ENCODE results near the gene MC1R. TPM values are rescaled to one million over a fixed set of nuclear protein-coding genes. Genes with fewer than 3 reads are reported as not detected.
"Not testable (repeated sequence)": the region's sequence is repeated elsewhere in the genome, so short reads cannot be mapped to it uniquely, and the experiment has no call there.

Gene MC1R
- total and polyA plus RNA-seq, 4 experiments from 2014 or later: 0.22 to 13.5 (median 12.6) TPM; not detected in 1

DNA sequence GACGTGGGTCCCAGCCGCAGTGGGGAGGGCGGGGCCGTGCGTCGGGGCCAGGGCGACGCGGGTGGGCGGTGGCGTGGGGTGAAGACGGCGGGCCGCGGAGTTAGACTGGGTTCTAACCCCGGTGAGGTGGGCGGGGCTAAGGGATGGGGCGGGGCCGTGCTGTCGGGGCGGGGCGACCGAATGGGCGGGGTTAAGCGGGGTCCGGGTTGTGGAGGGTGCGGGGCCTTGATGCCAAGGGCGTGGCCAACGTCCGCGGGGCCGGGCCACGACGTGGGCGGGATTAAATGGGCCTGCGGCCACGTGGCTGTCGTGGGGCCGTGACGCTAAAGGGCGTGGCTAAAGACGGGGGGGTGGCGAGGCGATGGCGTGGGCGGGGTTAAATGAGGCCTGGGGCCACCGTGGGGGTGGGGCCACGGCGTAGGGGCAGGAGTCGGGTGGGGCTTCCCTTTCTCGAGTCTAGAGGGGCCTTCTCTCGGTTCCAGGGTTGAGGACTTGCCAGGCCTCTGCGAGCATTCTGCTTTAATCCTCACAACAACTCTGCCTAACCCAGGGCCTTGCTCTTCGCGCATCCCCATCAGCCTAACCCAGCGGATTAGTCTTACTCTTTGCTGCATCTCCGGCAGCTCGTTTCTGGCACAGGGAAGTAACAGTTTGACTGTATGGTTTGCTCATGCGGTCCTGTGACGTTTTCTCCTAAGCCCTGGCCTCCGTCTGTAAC, 44.5 kb upstream of the MC1R start:
- Histone ChIP-seq H3K4me3 (ENCODE audit: low read length in 2 of 2) (peak overlapping the region in 1 of 2 donors; percentile 88), H3K36me3 (ENCODE audit: insufficient read depth, low read length) (peaks cover 16% of the 10 kb centered on the region), H3K27me3 (ENCODE audit: insufficient read depth, low read length) (no peaks in the 10 kb centered on the region), H3K9me3 (ENCODE audit: control insufficient read depth in 1 of 2, low read length in 2 of 2) (no peaks in the 10 kb centered on the region), H3K27ac (ENCODE audit: low read depth, low read length) (peak overlapping the region; percentile 98), H3K4me1 (ENCODE audit: insufficient read depth, low read length) (peaks cover 27% of the 10 kb centered on the region)
- Mint-ChIP-seq H3K27me3 (no peaks in the 10 kb centered on the region), H3K36me3 (peaks cover 21 to 27% of the 10 kb centered on the region in 2 donors), H3K9me3 (peaks cover 0 to 14% (median 4%) of the 10 kb centered on the region in 8 donors), H3K4me1 (peaks cover 4 to 31% (median 17%) of the 10 kb centered on the region in 4 donors), H3K4me3 (peak overlapping the region; percentile 77 to 97 (median 92)), H3K27ac (peak overlapping the region; percentile 96 to 99 (median 98))
- CTCF ChIA-PET (ENCODE audit: partially characterized antibody): interaction anchor here (1.0 to 4.8 kb wide), 5 partner anchors 12 to 174 kb away, joined by 3 to 49 read pairs (median 5); partner anchors contain the start of gene SPATA2L
- DNase-seq: peak; percentile 93 to 97 (median 94)
- POLR2A ChIA-PET (ENCODE audit: partially characterized antibody): interaction anchor here (0.6 to 4.8 kb wide), 27 partner anchors 8 to 1255 kb away, joined by 3 to 117 read pairs (median 4); partner anchors contain the start of genes CDK10, DBNDD1, FANCA and SPATA2L
- intact Hi-C loops (cut with micrococcal nuclease): loop anchor here (1.0 to 10.0 kb wide), 4 partner anchors 10 to 309 kb away; partner anchors contain the start of genes FANCA, MC1R and RPL13

DNA sequence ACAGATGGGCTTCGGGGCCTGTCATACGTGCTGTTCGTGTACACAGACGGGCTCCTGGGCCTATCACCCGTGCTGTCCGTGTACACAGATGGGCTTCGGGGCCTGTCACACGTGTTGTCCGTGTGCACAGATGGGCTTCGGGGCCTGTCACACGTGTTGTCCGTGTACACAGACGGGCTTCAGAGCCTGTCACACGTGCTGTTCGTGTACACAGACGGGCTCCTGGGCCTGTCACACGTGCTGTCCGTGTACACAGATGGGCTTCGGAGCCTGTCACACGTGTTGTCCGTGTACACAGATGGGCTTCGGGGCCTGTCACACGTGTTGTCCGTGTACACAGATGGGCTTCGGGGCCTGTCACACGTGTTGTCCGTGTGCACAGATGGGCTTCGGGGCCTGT, 39.5 kb upstream of the MC1R start:
- H3K9me3 Mint-ChIP-seq: peaks cover 0 to 10% (median 4%) of the 10 kb centered on the region in 8 donors
- H3K36me3 Mint-ChIP-seq: peaks cover 44 to 48% of the 10 kb centered on the region in 2 donors
- H3K9me3 ChIP-seq (ENCODE audit: control insufficient read depth in 1 of 2, low read length in 2 of 2); CTCF ChIA-PET (ENCODE audit: partially characterized antibody); H3K27me3 Mint-ChIP-seq; POLR2A ChIA-PET (ENCODE audit: partially characterized antibody); H3K27ac ChIP-seq (ENCODE audit: low read depth, low read length); H3K27ac Mint-ChIP-seq; DNase-seq; H3K4me3 ChIP-seq (ENCODE audit: low read length in 2 of 2); H3K27me3 ChIP-seq (ENCODE audit: insufficient read depth, low read length); H3K4me3 Mint-ChIP-seq: not testable (repeated sequence)
- H3K4me1 ChIP-seq (ENCODE audit: insufficient read depth, low read length): peaks cover 14% of the 10 kb centered on the region
- H3K4me1 Mint-ChIP-seq: peaks cover 4 to 39% (median 16%) of the 10 kb centered on the region in 4 donors
- intact Hi-C loops (cut with micrococcal nuclease): loop anchor here (10.0 kb wide), 1 partner anchor 314 kb away; the partner anchor contains the start of gene RPL13
- peaks cover 48% of the 10 kb centered on the region for H3K36me3 ChIP-seq (ENCODE audit: insufficient read depth, low read length)

DNA sequence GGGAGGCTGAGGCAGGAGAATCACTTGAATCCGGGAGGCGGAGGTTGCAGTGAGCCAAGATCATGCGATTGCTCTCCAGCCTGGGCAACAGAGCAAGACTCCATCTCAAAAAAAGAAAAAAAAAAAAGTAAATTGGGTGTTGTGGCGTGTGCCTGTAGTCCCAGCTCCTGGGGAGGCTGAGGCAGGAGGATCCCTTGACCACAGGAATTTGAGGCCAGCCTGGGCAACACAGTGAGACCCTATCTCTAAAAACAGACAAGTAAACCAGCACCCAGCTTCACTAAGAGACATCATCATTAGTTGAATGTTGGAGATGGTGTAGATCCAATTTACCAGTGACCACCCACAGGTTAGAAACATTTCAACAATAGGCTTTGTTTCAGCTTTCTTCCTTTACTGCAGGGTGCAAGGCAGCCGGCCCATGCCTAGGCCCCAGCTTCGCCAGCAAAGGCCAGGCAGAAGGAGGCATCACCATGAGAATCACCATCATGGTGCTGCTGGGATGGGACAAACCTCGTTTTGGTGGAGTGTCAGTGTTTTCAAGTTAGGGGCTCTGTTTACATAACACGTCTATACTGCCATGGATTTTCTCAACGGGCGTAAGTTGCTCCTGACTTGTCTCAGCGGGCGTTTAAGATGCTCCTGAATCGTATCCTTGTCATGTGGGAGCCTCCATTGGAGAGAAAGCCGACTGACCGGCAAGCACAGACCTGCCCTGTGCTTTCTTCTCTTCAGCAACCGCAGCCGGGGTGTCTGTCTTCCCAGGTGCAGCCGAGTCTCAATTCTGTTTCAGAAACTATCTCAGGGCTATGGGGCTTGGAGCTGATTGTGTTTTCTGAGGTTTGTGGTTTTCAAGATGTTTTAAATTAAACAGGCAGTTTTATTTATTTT, 37.9 kb upstream of the MC1R start:
- POLR2A ChIA-PET (ENCODE audit: partially characterized antibody): no interaction called here
- no peaks in the 10 kb centered on the region for H3K27me3 ChIP-seq (ENCODE audit: insufficient read depth, low read length)
- CTCF ChIA-PET (ENCODE audit: partially characterized antibody): interaction anchor here (0.6 kb wide), 1 partner anchor 182 kb away, joined by 4 read pairs; no protein-coding TSS in a partner anchor
- Mint-ChIP-seq H3K9me3 (no peaks in the 10 kb centered on the region), H3K4me1 (peaks cover 4 to 25% (median 13%) of the 10 kb centered on the region in 4 donors), H3K27ac (peak overlapping the region in 2 of 7 donors; percentile 17 to 63), H3K36me3 (peaks cover 44 to 50% of the 10 kb centered on the region in 2 donors), H3K27me3 (no peaks in the 10 kb centered on the region), H3K4me3 (no peak overlapping the region)
- peaks cover 3% of the 10 kb centered on the region for H3K4me1 ChIP-seq (ENCODE audit: insufficient read depth, low read length)
- H3K9me3 ChIP-seq (ENCODE audit: control insufficient read depth in 1 of 2, low read length in 2 of 2): no peaks in the 10 kb centered on the region
- H3K36me3 ChIP-seq (ENCODE audit: insufficient read depth, low read length): peaks cover 50% of the 10 kb centered on the region
- H3K4me3 ChIP-seq (ENCODE audit: low read length in 2 of 2): no peak overlapping the region
- H3K27ac ChIP-seq (ENCODE audit: low read depth, low read length): no peak overlapping the region
- intact Hi-C loops (cut with micrococcal nuclease): no loop called here
- no peak for DNase-seq

DNA sequence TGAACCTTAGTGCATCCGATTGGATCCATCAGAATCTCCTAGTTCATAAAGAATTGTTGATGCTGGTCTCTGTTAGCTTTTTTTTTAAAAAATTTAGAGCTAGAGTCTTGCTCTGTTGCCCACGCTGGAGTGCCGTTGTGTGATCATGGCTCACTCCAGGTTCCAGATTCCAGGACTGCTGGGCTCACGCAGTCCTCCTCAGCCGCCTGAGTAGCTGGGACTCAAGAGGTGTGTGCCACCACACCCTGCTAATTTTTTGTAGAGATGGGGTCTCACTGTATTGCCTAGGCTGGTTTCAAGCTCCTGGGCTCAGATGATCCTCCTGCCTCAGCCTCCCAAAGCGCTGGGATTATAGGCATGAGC, 37.3 kb upstream of the MC1R start:
- POLR2A ChIA-PET (ENCODE audit: partially characterized antibody): no interaction called here

DNA sequence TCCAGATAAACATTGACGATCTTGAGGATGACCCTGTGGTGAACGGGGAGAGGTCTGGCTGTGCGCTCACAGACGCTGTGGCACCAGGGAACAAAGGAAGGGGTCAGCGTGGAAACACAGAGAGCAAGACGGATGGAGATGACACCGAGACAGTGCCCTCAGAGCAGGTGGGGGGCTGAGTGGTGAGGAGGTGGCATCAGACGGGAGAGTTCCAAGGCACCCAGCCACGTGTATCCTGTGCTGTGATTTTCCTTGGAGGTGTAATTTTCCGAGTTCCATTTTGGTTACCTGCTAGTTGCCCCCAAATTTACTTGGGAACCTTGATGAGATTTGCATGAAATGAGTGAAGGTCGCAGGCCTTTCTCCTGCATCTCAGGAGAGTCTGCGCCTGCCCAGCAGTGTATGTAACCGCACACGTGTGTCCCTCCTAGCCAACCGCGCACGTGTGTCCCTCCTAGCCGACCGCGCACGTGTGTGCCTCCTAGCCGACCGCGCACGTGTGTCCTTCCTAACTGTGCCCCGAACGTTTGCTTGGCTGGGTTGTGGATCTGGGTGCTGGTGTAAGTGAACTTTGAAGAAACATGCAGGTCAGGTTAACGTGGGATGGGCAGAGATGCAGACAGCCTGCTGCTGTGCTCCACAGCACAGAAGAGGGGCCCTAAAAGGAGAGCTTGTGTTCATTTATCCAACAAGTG, 35.2 kb upstream of the MC1R start:
- intact Hi-C loops (cut with micrococcal nuclease): no loop called here
- no peaks in the 10 kb centered on the region for H3K9me3 ChIP-seq (ENCODE audit: control insufficient read depth in 1 of 2, low read length in 2 of 2)
- ChIA-PET CTCF (ENCODE audit: partially characterized antibody) (no interaction called here), POLR2A (ENCODE audit: partially characterized antibody) (no interaction called here)
- no peaks in the 10 kb centered on the region for H3K27me3 Mint-ChIP-seq
- no peak overlapping the region for H3K4me3 ChIP-seq (ENCODE audit: low read length in 2 of 2)
- DNase-seq: no peak
- peaks cover 57 to 60% of the 10 kb centered on the region in 2 donors for H3K36me3 Mint-ChIP-seq
- no peak overlapping the region for H3K27ac ChIP-seq (ENCODE audit: low read depth, low read length)
- H3K4me1 ChIP-seq (ENCODE audit: insufficient read depth, low read length): no peaks in the 10 kb centered on the region
- H3K27me3 ChIP-seq (ENCODE audit: insufficient read depth, low read length): no peaks in the 10 kb centered on the region
- peaks cover 0 to 2% (median 0%) of the 10 kb centered on the region in 8 donors for H3K9me3 Mint-ChIP-seq
- H3K4me1 Mint-ChIP-seq: peaks cover 4 to 20% (median 12%) of the 10 kb centered on the region in 4 donors
- H3K27ac Mint-ChIP-seq: peak overlapping the region in 5 of 7 donors; percentile 10 to 84 (median 54)
- H3K36me3 ChIP-seq (ENCODE audit: insufficient read depth, low read length): peaks cover 63% of the 10 kb centered on the region
- H3K4me3 Mint-ChIP-seq: no peak overlapping the region

More for the DNA sequence above, 37.3 kb upstream of the MC1R start:
- no peak for DNase-seq
- Histone ChIP-seq H3K4me3 (ENCODE audit: low read length in 2 of 2) (no peak overlapping the region), H3K27ac (ENCODE audit: low read depth, low read length) (no peak overlapping the region), H3K36me3 (ENCODE audit: insufficient read depth, low read length) (peaks cover 51% of the 10 kb centered on the region), H3K9me3 (ENCODE audit: control insufficient read depth in 1 of 2, low read length in 2 of 2) (no peaks in the 10 kb centered on the region), H3K27me3 (ENCODE audit: insufficient read depth, low read length) (no peaks in the 10 kb centered on the region), H3K4me1 (ENCODE audit: insufficient read depth, low read length) (no peaks in the 10 kb centered on the region)
- Mint-ChIP-seq H3K27ac (peak overlapping the region in 1 of 7 donors; percentile 17), H3K9me3 (no peaks in the 10 kb centered on the region), H3K27me3 (no peaks in the 10 kb centered on the region), H3K36me3 (peaks cover 48 to 54% of the 10 kb centered on the region in 2 donors), H3K4me1 (peaks cover 4 to 25% (median 13%) of the 10 kb centered on the region in 4 donors), H3K4me3 (no peak overlapping the region)
- intact Hi-C loops (cut with micrococcal nuclease): no loop called here
- CTCF ChIA-PET (ENCODE audit: partially characterized antibody): interaction anchor here (0.7 kb wide), 1 partner anchor 26 kb away, joined by 4 read pairs; no protein-coding TSS in a partner anchor

DNA sequence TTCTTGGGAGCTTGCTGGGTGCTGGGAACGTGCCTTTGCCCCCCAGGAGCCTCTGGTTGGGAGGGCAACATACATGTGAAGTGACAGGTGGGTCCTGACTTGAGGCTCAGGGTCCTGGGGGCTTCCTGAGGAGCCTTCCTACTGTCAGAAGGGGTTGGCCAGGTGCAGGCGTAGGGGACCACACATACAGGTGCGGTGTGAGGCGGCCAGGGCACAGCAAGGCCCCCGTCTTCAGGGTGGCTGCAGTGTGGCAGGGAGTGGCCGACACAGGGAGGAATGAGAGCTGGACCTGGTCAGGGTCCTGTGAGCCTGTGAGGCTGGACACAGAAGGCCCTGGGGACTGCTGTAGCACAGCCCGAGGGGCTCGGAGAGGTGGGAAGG, 34.6 kb upstream of the MC1R start:
- peak overlapping the region in 1 of 7 donors; percentile 54 for H3K27ac Mint-ChIP-seq
- H3K4me1 ChIP-seq (ENCODE audit: insufficient read depth, low read length): no peaks in the 10 kb centered on the region
- peaks cover 59% of the 10 kb centered on the region for H3K36me3 ChIP-seq (ENCODE audit: insufficient read depth, low read length)

More for the DNA sequence above, 34.6 kb upstream of the MC1R start:
- Mint-ChIP-seq H3K27me3 (no peaks in the 10 kb centered on the region), H3K36me3 (peaks cover 54 to 58% of the 10 kb centered on the region in 2 donors), H3K4me1 (peaks cover 4 to 16% (median 12%) of the 10 kb centered on the region in 4 donors), H3K4me3 (no peak overlapping the region), H3K9me3 (peaks cover 0 to 2% (median 0%) of the 10 kb centered on the region in 8 donors)
- intact Hi-C loops (cut with micrococcal nuclease): no loop called here
- CTCF ChIA-PET (ENCODE audit: partially characterized antibody): no interaction called here
- POLR2A ChIA-PET (ENCODE audit: partially characterized antibody): no interaction called here
- no peak for DNase-seq
- H3K27ac ChIP-seq (ENCODE audit: low read depth, low read length): no peak overlapping the region
- H3K9me3 ChIP-seq (ENCODE audit: control insufficient read depth in 1 of 2, low read length in 2 of 2): no peaks in the 10 kb centered on the region
- H3K27me3 ChIP-seq (ENCODE audit: insufficient read depth, low read length): no peaks in the 10 kb centered on the region
- H3K4me3 ChIP-seq (ENCODE audit: low read length in 2 of 2): no peak overlapping the region

Data from CD4-positive, alpha-beta memory T cell (primary cell).